ENCODE measurements around the gene TRPM1.

DNA sequence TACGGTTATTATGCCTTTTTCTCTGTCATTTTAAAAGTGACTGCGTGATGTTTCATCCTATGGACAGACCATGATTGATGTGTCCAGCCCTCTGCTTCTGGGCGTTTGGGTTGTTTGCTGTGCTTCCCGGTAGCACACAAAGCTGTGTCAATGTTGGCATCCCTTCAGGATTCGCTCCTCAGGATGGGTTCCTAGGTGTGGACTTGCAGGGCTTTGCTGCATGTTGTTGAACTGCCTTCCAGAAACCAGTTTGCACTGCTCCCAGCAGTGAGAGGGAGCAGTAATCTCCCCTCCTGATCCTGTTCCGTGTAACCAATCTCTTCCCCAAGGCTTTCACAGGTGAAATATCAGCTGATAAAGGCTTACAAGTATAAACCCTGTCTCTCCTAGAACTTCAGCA lies 787 bp downstream of the TRPM1 start:
- TF ChIP-seq HIVEP1 (CRISPR knock-in tag; IDR thresholded peaks at IDR 0.05): no peak
- TF ChIP-seq CTCF (IDR thresholded peaks at IDR 0.05 in 2 of 3, conservative IDR thresholded peaks at IDR 0.05 in 1 of 3; ENCODE audit: insufficient read depth in 2 of 3, low read depth in 1 of 3, low read length in 3 of 3): no peak
- TF ChIP-seq SMAD3 (CRISPR knock-in tag; conservative IDR thresholded peaks at IDR 0.05): no peak
- TF ChIP-seq SIN3A (IDR thresholded peaks at IDR 0.05; ENCODE audit: borderline replicate concordance in 2 of 2, control insufficient read depth in 1 of 2, low read depth in 2 of 2, low read length in 2 of 2): no peak
- TF ChIP-seq, protein P1, sequence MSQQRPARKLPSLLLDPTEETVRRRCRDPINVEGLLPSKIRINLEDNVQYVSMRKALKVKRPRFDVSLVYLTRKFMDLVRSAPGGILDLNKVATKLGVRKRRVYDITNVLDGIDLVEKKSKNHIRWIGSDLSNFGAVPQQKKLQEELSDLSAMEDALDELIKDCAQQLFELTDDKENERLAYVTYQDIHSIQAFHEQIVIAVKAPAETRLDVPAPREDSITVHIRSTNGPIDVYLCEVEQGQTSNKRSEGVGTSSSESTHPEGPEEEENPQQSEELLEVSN (IDR thresholded peaks at IDR 0.05; ENCODE audit: borderline replicate concordance in 1 of 2, extremely low read depth in 1 of 2, insufficient read depth in 1 of 2, insufficient read length in 1 of 2, low read depth in 1 of 2, low read length in 1 of 2, poor library complexity in 1 of 2, severe bottlenecking in 1 of 2): no peak
